PC-9 (cell line): ENCODE results near the gene GSC.

Source experiments
- CTCF ChIP-seq: fragments of 200-600 bp; sonication (generic); conservative IDR thresholded peaks from 2 replicates; pipeline ENCODE4 v1.6.1; 2017; ENCODE audit warnings: mixed run types, antibody characterized with exemption, mild to moderate bottlenecking, moderate library complexity
- EZH2 ChIP-seq: fragments of 200-600 bp; sonication (generic); IDR thresholded peaks from 2 replicates; pipeline ENCODE4 v1.8.0; 2017; ENCODE audit warnings: antibody characterized with exemption, low read depth

- TF ChIP-seq CTCF (no peak), EZH2 (no peak)
These were observed 7.5 kb downstream of the GSC start for GRCh38 chr14:94762431-94762830.
